ENCODE results near the gene ERI3.

GRCh38 chr1:44229435-44230167, 125.5 kb downstream of the ERI3 start:
- TF ChIP-seq, protein P1, sequence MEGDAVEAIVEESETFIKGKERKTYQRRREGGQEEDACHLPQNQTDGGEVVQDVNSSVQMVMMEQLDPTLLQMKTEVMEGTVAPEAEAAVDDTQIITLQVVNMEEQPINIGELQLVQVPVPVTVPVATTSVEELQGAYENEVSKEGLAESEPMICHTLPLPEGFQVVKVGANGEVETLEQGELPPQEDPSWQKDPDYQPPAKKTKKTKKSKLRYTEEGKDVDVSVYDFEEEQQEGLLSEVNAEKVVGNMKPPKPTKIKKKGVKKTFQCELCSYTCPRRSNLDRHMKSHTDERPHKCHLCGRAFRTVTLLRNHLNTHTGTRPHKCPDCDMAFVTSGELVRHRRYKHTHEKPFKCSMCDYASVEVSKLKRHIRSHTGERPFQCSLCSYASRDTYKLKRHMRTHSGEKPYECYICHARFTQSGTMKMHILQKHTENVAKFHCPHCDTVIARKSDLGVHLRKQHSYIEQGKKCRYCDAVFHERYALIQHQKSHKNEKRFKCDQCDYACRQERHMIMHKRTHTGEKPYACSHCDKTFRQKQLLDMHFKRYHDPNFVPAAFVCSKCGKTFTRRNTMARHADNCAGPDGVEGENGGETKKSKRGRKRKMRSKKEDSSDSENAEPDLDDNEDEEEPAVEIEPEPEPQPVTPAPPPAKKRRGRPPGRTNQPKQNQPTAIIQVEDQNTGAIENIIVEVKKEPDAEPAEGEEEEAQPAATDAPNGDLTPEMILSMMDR (conservative IDR thresholded peaks at IDR 0.05; ENCODE audit: low read length) = no peak
- TF ChIP-seq EZH2phosphoT487 (IDR thresholded peaks at IDR 0.05; ENCODE audit: borderline replicate concordance) = no peak
